ENCODE measurements around the gene KCNJ8.

Gene KCNJ8

GRCh38 chr12:21725731-21726130, 48.8 kb downstream of the KCNJ8 start:
- no peaks in the 10 kb centered on the region for H3K36me3 ChIP-seq (ENCODE audit: insufficient read depth, low read length)
- no peak overlapping the region for H3K9ac ChIP-seq (ENCODE audit: low read depth, low read length, poor library complexity, severe bottlenecking)
- no peaks in the 10 kb centered on the region for H3K79me2 ChIP-seq (ENCODE audit: insufficient read depth, low read length)
- no peaks in the 10 kb centered on the region for H4K20me1 ChIP-seq (ENCODE audit: insufficient read depth, low read length, poor library complexity, severe bottlenecking)
- H3K4me1 ChIP-seq (ENCODE audit: insufficient read depth, low read length, poor library complexity, severe bottlenecking) = no peaks in the 10 kb centered on the region
- H3K27me3 ChIP-seq (ENCODE audit: insufficient read depth, low read length, poor library complexity, severe bottlenecking) = no peaks in the 10 kb centered on the region
- TF ChIP-seq EZH2phosphoT487 (IDR thresholded peaks at IDR 0.05; ENCODE audit: borderline replicate concordance) (no peak), CTCF (conservative IDR thresholded peaks at IDR 0.05; ENCODE audit: low read length) (no peak)
- no peak overlapping the region for H3K4me2 ChIP-seq (ENCODE audit: low read depth, low read length, poor library complexity, severe bottlenecking)
- no peaks in the 10 kb centered on the region for H3K9me2 ChIP-seq (replicated peaks; ENCODE audit: low read depth, low read length)
- H3F3A ChIP-seq (ENCODE audit: low read depth) = no peaks in the 10 kb centered on the region
- no peak overlapping the region for H2AFZ ChIP-seq (ENCODE audit: low read length)
- no peak overlapping the region for H3K4me3 ChIP-seq (ENCODE audit: low read length, poor library complexity, severe bottlenecking)
- H3K9me3 ChIP-seq (ENCODE audit: insufficient read depth, low read depth, low read length) = no peaks in the 10 kb centered on the region

- Histone ChIP-seq H3K27me3 (ENCODE audit: insufficient read depth, low read length, poor library complexity, severe bottlenecking) (no peaks in the 10 kb centered on the region), H4K20me1 (ENCODE audit: insufficient read depth, low read length, poor library complexity, severe bottlenecking) (no peaks in the 10 kb centered on the region)
Measured at GRCh38 chr12:21718944-21719650, 55.4 kb downstream of the KCNJ8 start.

GRCh38 chr12:21718403-21718802, 56.1 kb downstream of the KCNJ8 start:
- H3K9me2 ChIP-seq (replicated peaks; ENCODE audit: low read depth, low read length) = no peaks in the 10 kb centered on the region
- no peaks in the 10 kb centered on the region for H3K79me2 ChIP-seq (ENCODE audit: insufficient read depth, low read length)
- H3K27me3 ChIP-seq (ENCODE audit: insufficient read depth, low read length, poor library complexity, severe bottlenecking) = no peaks in the 10 kb centered on the region
- no peak overlapping the region for H3K9ac ChIP-seq (ENCODE audit: low read depth, low read length, poor library complexity, severe bottlenecking)
- no peaks in the 10 kb centered on the region for H3F3A ChIP-seq (ENCODE audit: low read depth)
- TF ChIP-seq CTCF (conservative IDR thresholded peaks at IDR 0.05; ENCODE audit: low read length) = no peak
- TF ChIP-seq EZH2phosphoT487 (IDR thresholded peaks at IDR 0.05; ENCODE audit: borderline replicate concordance) = no peak
- H3K36me3 ChIP-seq (ENCODE audit: insufficient read depth, low read length) = no peaks in the 10 kb centered on the region
- no peaks in the 10 kb centered on the region for H4K20me1 ChIP-seq (ENCODE audit: insufficient read depth, low read length, poor library complexity, severe bottlenecking)
- no peak overlapping the region for H3K4me2 ChIP-seq (ENCODE audit: low read depth, low read length, poor library complexity, severe bottlenecking)
- H3K9me3 ChIP-seq (ENCODE audit: insufficient read depth, low read depth, low read length) = no peaks in the 10 kb centered on the region
- H3K4me1 ChIP-seq (ENCODE audit: insufficient read depth, low read length, poor library complexity, severe bottlenecking) = no peaks in the 10 kb centered on the region
- no peak overlapping the region for H3K4me3 ChIP-seq (ENCODE audit: low read length, poor library complexity, severe bottlenecking)
- no peak overlapping the region for H2AFZ ChIP-seq (ENCODE audit: low read length)

More at GRCh38 chr12:21718944-21719650, 55.4 kb downstream of the KCNJ8 start:
- Histone ChIP-seq H3K4me3 (ENCODE audit: low read length, poor library complexity, severe bottlenecking) (no peak overlapping the region), H3K9ac (ENCODE audit: low read depth, low read length, poor library complexity, severe bottlenecking) (no peak overlapping the region), H3K4me1 (ENCODE audit: insufficient read depth, low read length, poor library complexity, severe bottlenecking) (no peaks in the 10 kb centered on the region), H3K9me3 (ENCODE audit: insufficient read depth, low read depth, low read length) (no peaks in the 10 kb centered on the region), H2AFZ (ENCODE audit: low read length) (no peak overlapping the region), H3K4me2 (ENCODE audit: low read depth, low read length, poor library complexity, severe bottlenecking) (no peak overlapping the region), H3F3A (ENCODE audit: low read depth) (no peaks in the 10 kb centered on the region), H3K36me3 (ENCODE audit: insufficient read depth, low read length) (no peaks in the 10 kb centered on the region), H3K9me2 (replicated peaks; ENCODE audit: low read depth, low read length) (no peaks in the 10 kb centered on the region), H3K79me2 (ENCODE audit: insufficient read depth, low read length) (no peaks in the 10 kb centered on the region)
- TF ChIP-seq CTCF (conservative IDR thresholded peaks at IDR 0.05; ENCODE audit: low read length) = no peak

Measured in Loucy (cell line).